Endothelial cell of umbilical vein (primary cell): Measurements from ENCODE around the gene C1QTNF8. TPM values are rescaled to one million over a fixed set of nuclear protein-coding genes. Genes with fewer than 3 reads are reported as not detected.

Experiments
- BruUV-seq: library from RNA; stranded (reverse); fragments of 400-500 nt; replicated peaks from 2 replicates; lab custom pipeline; 2021; lab: Mats Ljungman, UMichigan
- CTCF ChIA-PET: fragments of 300-600, 350-600 bp; sonication (Branson Sonifier 250); formaldehyde crosslinking; loops from one replicate; lab custom pipeline; 2021; ENCODE audit warnings: antibody characterized with exemption, inconsistent platforms; lab: Charles Lee
- POLR2A ChIA-PET: fragments of 300-600, 350-600 bp; sonication (Branson Sonifier 250); formaldehyde crosslinking; loops from one replicate; lab custom pipeline; 2021; ENCODE audit warnings: antibody characterized with exemption, inconsistent platforms; lab: Charles Lee
- DNase-seq: peaks from one replicate; pipeline ENCODE4 v3.0.0-alpha.2; 2011; ENCODE audit warnings: low read depth, low spot score
- FAIRE-seq: peaks from 2 replicates; lab custom pipeline; 2011; peaks lifted over from hg19 to GRCh38; lab: Jason Lieb, UNC
- H2AFZ ChIP-seq: 2 replicates; pipeline ENCODE4 v1.6.0; 2012; ENCODE audit warnings: low read depth, low read length, control low read depth, inconsistent platforms
- H3K27ac ChIP-seq: 2 replicates; pipeline ENCODE4 v1.5.1; 2011; ENCODE audit warnings: low read depth, mild to moderate bottlenecking, control low read depth, low read length, moderate library complexity; ENCODE audit not compliant: insufficient read depth
- H3K27me3 ChIP-seq, 2 experiments: 2 replicates each; pipeline versions ENCODE4 v1.6.0 to v1.6.1; 2011; ENCODE audit warnings: low read length in 2 of 2, mixed read lengths in 1 of 2; ENCODE audit not compliant: control insufficient read depth in 2 of 2, insufficient read depth in 2 of 2
- H3K36me3 ChIP-seq, 2 experiments: 2 replicates in 1 of 2; 3 replicates in 1 of 2; pipeline ENCODE4 v1.5.1; 2011; ENCODE audit warnings: low read length in 2 of 2, mild to moderate bottlenecking in 1 of 2, moderate library complexity in 1 of 2; ENCODE audit not compliant: control insufficient read depth in 2 of 2, insufficient read depth in 2 of 2; ENCODE audit errors: extremely low read depth in 1 of 2
- H3K4me1 ChIP-seq: 3 replicates; pipeline ENCODE4 v1.5.1; 2011; ENCODE audit warnings: mild to moderate bottlenecking, low read length; ENCODE audit not compliant: control insufficient read depth, insufficient read depth; ENCODE audit errors: extremely low read depth
- H3K4me2 ChIP-seq: 2 replicates; pipeline ENCODE4 v1.6.1; 2011; ENCODE audit warnings: low read length, control low read depth, mixed read lengths; ENCODE audit not compliant: insufficient read depth
- H3K4me3 ChIP-seq, 3 experiments: fragments of 200-600 bp in 1 of 3; sonication (generic), shearing (Covaris generic) in 1 of 3; replicated peaks in 1 of 3; 2 replicates each; pipeline ENCODE4 v1.5.1; 2011 to 2016; ENCODE audit warnings: control low read depth in 3 of 3, low read length in 3 of 3, mild to moderate bottlenecking in 2 of 3, inconsistent platforms in 1 of 3, low read depth in 1 of 3, moderate library complexity in 1 of 3; ENCODE audit not compliant: insufficient read depth in 1 of 3
- H3K79me2 ChIP-seq: 2 replicates; pipeline ENCODE4 v1.6.0; 2012; ENCODE audit warnings: low read length, inconsistent platforms; ENCODE audit not compliant: control insufficient read depth, insufficient read depth
- H3K9ac ChIP-seq: replicated peaks from 2 replicates; pipeline ENCODE3; 2011; ENCODE audit warnings: low read length, control low read depth; ENCODE audit not compliant: insufficient read depth; ENCODE audit errors: extremely low read depth
- H3K9me1 ChIP-seq: replicated peaks from 3 replicates; pipeline ENCODE4 v1.6.0; 2011; ENCODE audit warnings: mild to moderate bottlenecking, low read length; ENCODE audit not compliant: control insufficient read depth, insufficient read depth; ENCODE audit errors: extremely low read depth
- H3K9me3 ChIP-seq: replicated peaks from 2 replicates; pipeline ENCODE4 v1.5.1; 2012; ENCODE audit warnings: low read length, inconsistent platforms; ENCODE audit not compliant: control insufficient read depth, insufficient read depth
- H4K20me1 ChIP-seq: replicated peaks from 2 replicates; pipeline ENCODE3; 2011; ENCODE audit warnings: mild to moderate bottlenecking, low read length; ENCODE audit not compliant: control insufficient read depth, insufficient read depth; ENCODE audit errors: extremely low read depth
- CTCF ChIP-seq, 2 donors: IDR thresholded peaks; 1 replicate in 1 of 2; 2 replicates in 1 of 2; pipeline ENCODE4 v1.5.1; 2011; ENCODE audit warnings: low read length in 2 of 2, mild to moderate bottlenecking in 2 of 2, moderate library complexity in 2 of 2, control low read depth in 1 of 2, inconsistent platforms in 1 of 2, low read depth in 1 of 2; ENCODE audit not compliant: insufficient read depth in 1 of 2; ENCODE audit errors: extremely low read depth in 1 of 2
- EZH2 ChIP-seq: IDR thresholded peaks from 2 replicates; pipeline ENCODE4 v1.6.1; 2012; ENCODE audit warnings: borderline replicate concordance, low read depth, mild to moderate bottlenecking, moderate library complexity, low read length, inconsistent platforms; ENCODE audit not compliant: severe bottlenecking
- FOS ChIP-seq: IDR thresholded peaks from 2 replicates; pipeline ENCODE4 v1.6.1; 2011; ENCODE audit warnings: mild to moderate bottlenecking, low read length, moderate library complexity, borderline replicate concordance; ENCODE audit not compliant: insufficient read depth
- GATA2 ChIP-seq: IDR thresholded peaks from 2 replicates; pipeline ENCODE4 v1.7.0; 2011; ENCODE audit warnings: low read depth, mild to moderate bottlenecking, moderate library complexity, mixed read lengths, low read length; ENCODE audit not compliant: insufficient read length, insufficient read depth
- JUN ChIP-seq: IDR thresholded peaks from 2 replicates; pipeline ENCODE4 v1.6.1; 2011; ENCODE audit warnings: borderline replicate concordance, low read depth; ENCODE audit not compliant: insufficient read length, insufficient read depth
- MAX ChIP-seq: IDR thresholded peaks from 2 replicates; pipeline ENCODE4 v1.6.1; 2011; ENCODE audit not compliant: insufficient read depth, insufficient read length
- MYC ChIP-seq: IDR thresholded peaks from one replicate; pipeline ENCODE4 v1.6.1; 2011; ENCODE audit warnings: mild to moderate bottlenecking, low read depth, low read length
- POLR2A ChIP-seq: IDR thresholded peaks from 2 replicates; pipeline ENCODE4 v1.6.1; 2012; ENCODE audit warnings: low read depth, mild to moderate bottlenecking, control low read depth, low read length
- POLR2AphosphoS5 ChIP-seq: IDR thresholded peaks from 2 replicates; pipeline ENCODE4 v1.6.1; 2012; ENCODE audit warnings: low read depth, mild to moderate bottlenecking, control low read depth, low read length, moderate library complexity; ENCODE audit not compliant: insufficient read depth
- dilution Hi-C: fragments of 300-500 bp; cut with MboI; formaldehyde crosslinking; loops from one replicate; pipeline ENCODE4 v1.15.0; 2019; ENCODE audit warnings: low sequenced_read_pairs; ENCODE audit not compliant: extremely low pct_ligation_motif_present
- intact Hi-C: fragments of 100-400 bp; cut with micrococcal nuclease; formaldehyde crosslinking; loops from one replicate; pipeline ENCODE4 v1.10.0; 2022
- polyA plus RNA-seq, 4 experiments: library from polyadenylated mRNA; depleted of rRNA in 3 of 4; stranded (reverse) in 3 of 4; unstranded in 1 of 4; fragments of >200 nt; gene quantifications; 2 replicates each; pipeline versions ENCODE4 v1.2.1 to v1.2.3, GENCODE V29; 2011 to 2012; ENCODE audit warnings: missing spikeins in 1 of 4
- total RNA-seq: library from RNA; stranded (reverse); gene quantifications from 2 replicates; pipeline ENCODE4 v1.2.3, GENCODE V29; 2021

The C1QTNF8 gene
- total and polyA plus RNA-seq, 2 donors (not counting 3 experiments of a cell fraction or from before 2014, with no cell fraction given): not detected

GRCh38 chr16:1066584-1067172, 29.4 kb downstream of the C1QTNF8 start:
- no peak overlapping the region for H3K4me2 ChIP-seq
- no peak overlapping the region for H3K4me3 ChIP-seq
- dilution Hi-C loops: no loop called here
- no peaks in the 10 kb centered on the region for H4K20me1 ChIP-seq
- H3K9ac ChIP-seq: no peak overlapping the region
- H3K9me3 ChIP-seq: no peaks in the 10 kb centered on the region
- ChIA-PET POLR2A (no interaction called here), CTCF (interaction anchor here (5.8 kb wide), 1 partner anchor 9 kb away, joined by 57 read pairs; no protein-coding TSS in a partner anchor)
- no peak overlapping the region for H3K27ac ChIP-seq
- H3K36me3 ChIP-seq: no peaks in the 10 kb centered on the region
- no peaks in the 10 kb centered on the region for H3K79me2 ChIP-seq
- BruUV-seq: no TSS peak
- peaks cover 4 to 9% of the 10 kb centered on the region in 2 experiments for H3K27me3 ChIP-seq
- TF ChIP-seq CTCF (IDR thresholded peaks at IDR 0.05; ENCODE audit: extremely low read depth in 1 of 2, insufficient read depth in 1 of 2, low read depth in 1 of 2, low read length in 2 of 2) (no peak), FOS (no peak), POLR2A (no peak), MAX (no peak), GATA2 (no peak), MYC (no peak), POLR2AphosphoS5 (no peak), EZH2 (no peak), JUN (no peak)
- no peak overlapping the region for H2AFZ ChIP-seq
- H3K9me1 ChIP-seq: no peaks in the 10 kb centered on the region
- DNase-seq (no peak), FAIRE-seq (no peak)
- no peaks in the 10 kb centered on the region for H3K4me1 ChIP-seq
- intact Hi-C loops: no loop called here
